ENCODE results near the gene PF4V1.

DNA sequence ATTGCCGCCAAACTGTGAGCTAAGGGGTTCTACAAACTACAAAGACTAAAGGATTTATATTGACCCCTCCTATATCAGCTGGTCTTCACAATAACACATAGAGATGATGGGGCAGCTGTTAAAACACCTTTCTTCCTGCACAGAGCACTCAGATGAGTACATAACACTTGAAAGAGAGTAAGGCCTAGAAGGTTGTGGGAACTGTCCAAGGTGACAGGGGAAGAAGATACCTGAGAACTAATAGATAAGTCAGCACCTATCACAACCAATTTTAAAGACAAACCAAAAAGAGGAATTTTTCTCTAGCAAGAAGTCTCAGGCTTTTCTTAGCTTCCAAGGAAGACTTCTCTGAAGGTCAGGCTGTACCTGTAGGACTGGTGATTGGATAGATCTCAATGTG is 35.8 kb upstream of the PF4V1 start:
- TF ChIP-seq, protein P1, sequence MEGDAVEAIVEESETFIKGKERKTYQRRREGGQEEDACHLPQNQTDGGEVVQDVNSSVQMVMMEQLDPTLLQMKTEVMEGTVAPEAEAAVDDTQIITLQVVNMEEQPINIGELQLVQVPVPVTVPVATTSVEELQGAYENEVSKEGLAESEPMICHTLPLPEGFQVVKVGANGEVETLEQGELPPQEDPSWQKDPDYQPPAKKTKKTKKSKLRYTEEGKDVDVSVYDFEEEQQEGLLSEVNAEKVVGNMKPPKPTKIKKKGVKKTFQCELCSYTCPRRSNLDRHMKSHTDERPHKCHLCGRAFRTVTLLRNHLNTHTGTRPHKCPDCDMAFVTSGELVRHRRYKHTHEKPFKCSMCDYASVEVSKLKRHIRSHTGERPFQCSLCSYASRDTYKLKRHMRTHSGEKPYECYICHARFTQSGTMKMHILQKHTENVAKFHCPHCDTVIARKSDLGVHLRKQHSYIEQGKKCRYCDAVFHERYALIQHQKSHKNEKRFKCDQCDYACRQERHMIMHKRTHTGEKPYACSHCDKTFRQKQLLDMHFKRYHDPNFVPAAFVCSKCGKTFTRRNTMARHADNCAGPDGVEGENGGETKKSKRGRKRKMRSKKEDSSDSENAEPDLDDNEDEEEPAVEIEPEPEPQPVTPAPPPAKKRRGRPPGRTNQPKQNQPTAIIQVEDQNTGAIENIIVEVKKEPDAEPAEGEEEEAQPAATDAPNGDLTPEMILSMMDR (IDR thresholded peaks at IDR 0.05; ENCODE audit: borderline replicate concordance, extremely low read depth, low read length, poor library complexity, severe bottlenecking) = no peak
- TF ChIP-seq EZH2 (IDR thresholded peaks at IDR 0.05; ENCODE audit: borderline replicate concordance, low read depth, low read length, severe bottlenecking) = no peak
